ENCODE measurements around the gene SULT4A1. TPM values are rescaled to one million over a fixed set of nuclear protein-coding genes. Genes with fewer than 3 reads are reported as not detected.

The SULT4A1 gene
- total RNA-seq, 1 donor from 2014 or later, result not detected

DNA sequence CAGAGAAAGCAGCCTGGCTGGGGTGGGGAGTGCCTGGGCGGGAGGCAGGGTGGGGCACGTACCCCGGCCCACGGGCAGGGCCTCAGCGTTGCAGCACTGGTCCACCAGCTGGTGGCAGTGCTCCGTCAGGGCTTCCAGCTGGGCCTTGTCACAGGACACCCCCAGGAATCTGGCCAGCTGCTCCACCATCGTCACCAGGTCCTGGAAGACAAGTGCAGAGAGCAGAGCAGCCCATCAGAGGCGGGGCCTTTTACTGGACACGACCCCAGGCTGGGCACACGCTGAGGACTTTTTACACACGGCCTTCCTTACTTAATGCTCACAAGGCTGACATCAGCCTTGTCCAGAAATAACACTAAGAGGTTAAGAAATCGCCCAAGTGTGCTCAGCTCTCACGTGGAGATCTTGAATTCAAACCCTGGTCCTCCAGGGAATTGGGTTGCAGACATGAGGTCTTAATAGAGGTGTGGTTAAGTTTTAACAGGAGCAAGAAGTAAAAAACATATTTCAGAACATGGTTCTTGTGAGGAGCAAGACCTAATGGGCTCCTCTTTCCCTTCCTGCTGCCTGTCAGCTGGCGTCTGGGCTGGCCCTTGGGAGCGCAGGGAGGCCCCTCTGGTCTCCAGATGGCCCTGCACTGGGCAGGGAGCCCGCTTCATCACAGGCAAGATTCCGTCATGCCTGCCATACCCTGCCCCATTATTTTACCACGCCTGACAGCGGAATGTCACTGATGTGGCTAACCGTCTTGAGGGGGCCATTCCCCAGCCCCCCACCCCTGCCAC, 33.1 kb downstream of the SULT4A1 start:
- no peak for DNase-seq (ENCODE audit: low read depth in 2 of 2)

- DNase-seq (ENCODE audit: low read depth in 2 of 2), result no peak
Observed at GRCh38 chr22:43828725-43828997, 33.7 kb downstream of the SULT4A1 start.

GRCh38 chr22:43827926-43828724, 34.2 kb downstream of the SULT4A1 start:
- DNase-seq (ENCODE audit: low read depth in 2 of 2), result no peak

DNA sequence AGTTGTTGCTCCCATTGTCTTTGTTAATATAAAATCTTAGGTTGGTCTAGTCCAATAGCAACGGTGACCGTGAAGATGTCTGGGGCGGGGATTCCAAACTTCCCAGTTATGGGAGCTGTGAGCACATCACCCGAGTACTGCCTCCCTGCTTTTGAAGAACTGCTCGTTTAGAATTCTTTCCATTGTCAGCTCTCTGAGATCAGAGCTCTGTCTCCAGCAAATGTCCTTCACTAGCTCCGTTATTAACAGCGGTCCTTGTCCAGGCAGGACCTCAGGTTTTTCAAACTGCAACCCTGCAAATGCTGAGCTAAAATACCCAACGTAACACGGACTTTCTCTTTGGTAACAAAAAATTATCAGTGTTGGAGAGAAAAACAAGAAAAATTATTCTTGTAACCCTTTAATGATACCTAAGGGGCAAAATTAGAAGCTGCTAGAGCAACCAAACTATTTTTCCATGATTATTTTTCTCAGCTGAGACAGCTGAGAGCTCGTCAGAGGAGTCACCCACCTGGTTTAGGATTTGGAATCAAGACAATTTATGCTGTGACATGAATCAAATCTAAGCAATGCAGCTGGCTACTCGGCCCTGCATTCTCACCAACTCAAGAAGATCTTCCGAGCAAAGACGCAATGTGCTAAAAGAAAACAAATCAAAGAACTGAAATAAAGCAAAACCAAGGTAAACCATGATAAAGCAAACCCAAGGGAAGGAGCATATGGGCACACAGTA, 35.1 kb downstream of the SULT4A1 start:
- DNase-seq (ENCODE audit: low read depth in 2 of 2), result no peak

GRCh38 chr22:43826142-43827002, 35.9 kb downstream of the SULT4A1 start:
- DNase-seq (ENCODE audit: low read depth in 2 of 2), result peak; percentile 10 to 32

DNA sequence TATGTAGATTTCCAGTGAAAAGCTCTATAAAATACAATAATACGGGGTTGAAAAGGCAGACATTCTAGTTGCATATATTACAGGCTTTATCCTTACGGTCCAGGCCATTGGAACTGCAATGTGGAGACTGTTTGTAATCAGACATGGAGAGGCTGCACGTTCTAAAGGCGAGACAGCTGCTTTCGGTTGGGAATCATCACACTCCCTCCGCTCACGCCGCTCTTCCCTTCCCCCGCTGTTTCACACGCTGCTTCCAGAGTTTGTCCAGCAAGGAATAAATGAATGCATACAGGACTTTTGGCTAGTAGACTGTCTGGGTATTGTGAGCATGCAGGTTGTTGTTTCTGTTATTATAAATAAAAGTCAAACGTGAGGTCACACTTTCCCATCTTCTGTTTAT, 36.7 kb downstream of the SULT4A1 start:
- no peak for DNase-seq (ENCODE audit: low read depth in 2 of 2)

- no peak for DNase-seq (ENCODE audit: low read depth in 2 of 2)
Observed at GRCh38 chr22:43824724-43825420, 37.4 kb downstream of the SULT4A1 start.

DNA sequence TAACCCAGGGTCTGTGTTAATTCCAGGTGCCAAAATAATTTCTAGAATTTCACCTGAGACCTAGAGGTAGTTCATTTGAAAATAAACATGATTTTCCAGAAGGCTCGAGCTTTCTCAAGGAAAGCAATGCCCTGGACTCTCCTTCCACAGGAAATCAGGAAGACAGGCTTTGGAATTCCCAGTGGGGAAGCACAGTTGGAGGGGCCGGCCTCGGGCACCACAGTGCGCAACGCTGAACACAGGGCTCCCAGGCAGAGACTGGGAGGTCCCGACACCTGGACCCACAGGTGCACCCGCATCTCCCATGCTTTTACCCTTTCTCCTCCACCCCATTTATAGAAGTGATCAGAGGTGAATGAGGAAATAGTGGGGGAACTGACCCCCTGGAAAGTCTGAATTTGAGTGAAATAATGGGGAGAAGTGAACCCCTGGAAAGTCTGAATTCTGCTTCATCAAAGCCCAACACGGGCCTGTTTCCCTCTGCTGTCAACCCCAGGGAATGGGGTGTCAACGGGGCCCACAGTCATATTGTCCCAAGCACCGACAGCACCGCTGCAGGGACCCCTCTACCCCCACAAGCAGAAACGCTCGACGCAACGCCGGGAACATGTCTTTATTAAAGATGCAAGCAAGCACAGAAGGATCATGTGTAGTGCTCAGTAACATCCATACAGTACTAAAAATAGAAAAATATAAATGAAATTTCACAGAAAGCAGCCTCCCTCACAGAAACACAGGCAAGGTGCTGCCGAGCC, 38.2 kb downstream of the SULT4A1 start:
- no peak for DNase-seq (ENCODE audit: low read depth in 2 of 2)

GRCh38 chr22:43823353-43823908, 38.9 kb downstream of the SULT4A1 start:
- DNase-seq (ENCODE audit: low read depth in 2 of 2), result no peak

DNA sequence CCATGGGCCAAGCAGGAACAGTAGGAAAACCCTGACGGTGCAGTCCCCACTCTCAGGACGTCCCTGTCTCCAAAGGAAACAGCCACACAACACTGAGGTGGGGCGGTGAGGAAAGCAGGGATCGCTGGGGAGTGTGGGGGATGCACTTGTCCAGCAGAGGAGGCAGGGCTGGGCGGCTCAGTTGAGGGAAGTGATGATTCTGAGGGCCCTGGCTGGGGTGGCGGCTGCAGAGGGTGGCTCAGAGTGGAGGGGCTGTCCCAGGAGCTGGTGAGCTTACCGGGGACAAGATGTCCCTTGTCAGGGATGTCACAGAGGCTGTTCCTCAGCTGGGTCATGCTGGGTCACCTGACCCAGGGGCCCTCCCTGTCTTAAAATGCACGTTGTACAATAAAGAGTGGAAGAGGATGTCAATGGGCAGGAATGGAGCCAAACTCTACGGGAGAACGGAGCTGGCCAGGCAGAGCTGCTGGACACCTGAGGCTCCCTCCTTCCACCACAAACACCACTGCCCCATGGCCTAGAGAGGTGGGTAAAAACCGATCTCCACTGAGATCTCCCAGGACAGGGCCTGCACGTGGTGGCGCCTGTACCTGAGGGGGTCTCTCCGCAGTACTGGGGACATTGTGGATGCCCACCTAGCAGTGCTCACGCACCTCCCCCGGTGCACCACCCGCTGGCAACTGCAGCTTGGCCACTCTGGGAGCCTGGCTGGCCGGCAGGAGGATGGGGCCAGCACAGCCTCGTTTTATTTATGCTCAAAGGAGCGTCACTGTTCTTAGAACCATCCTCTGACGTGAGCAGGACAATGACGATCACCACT, 40.5 kb downstream of the SULT4A1 start:
- DNase-seq (ENCODE audit: low read depth in 2 of 2), result no peak

DNA sequence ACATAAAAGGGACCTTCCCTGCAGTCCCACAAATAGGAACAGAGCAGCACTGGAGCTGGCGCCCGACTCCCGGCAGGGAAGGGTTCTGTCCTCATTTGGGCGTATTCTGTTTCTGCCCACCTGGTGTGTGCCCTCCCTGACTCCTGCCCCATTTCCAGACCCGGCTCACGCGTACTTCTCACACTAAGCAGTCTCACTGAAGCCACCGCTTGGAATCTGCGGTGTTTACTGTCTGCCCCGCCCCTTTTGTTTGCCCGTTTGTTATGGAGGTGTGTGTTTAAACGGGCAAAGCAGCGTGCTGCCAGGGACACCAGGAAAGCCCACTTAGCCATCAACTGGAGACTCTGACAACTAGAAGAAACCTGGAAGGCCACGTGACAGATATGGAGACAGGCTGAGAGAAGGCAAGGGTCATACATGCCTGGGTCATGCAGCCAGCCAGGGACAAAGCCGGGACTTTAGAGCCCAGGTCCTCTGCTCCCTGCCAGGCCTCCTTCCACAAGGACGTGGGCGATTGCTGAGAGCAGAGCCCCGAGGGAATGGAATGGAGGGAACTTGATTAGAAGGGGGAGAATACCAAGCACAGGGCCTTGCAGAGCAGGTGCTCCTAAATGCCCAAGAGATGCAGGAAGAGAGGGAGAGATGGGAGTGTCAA, 41.5 kb downstream of the SULT4A1 start:
- no peak for DNase-seq (ENCODE audit: low read depth in 2 of 2)

DNA sequence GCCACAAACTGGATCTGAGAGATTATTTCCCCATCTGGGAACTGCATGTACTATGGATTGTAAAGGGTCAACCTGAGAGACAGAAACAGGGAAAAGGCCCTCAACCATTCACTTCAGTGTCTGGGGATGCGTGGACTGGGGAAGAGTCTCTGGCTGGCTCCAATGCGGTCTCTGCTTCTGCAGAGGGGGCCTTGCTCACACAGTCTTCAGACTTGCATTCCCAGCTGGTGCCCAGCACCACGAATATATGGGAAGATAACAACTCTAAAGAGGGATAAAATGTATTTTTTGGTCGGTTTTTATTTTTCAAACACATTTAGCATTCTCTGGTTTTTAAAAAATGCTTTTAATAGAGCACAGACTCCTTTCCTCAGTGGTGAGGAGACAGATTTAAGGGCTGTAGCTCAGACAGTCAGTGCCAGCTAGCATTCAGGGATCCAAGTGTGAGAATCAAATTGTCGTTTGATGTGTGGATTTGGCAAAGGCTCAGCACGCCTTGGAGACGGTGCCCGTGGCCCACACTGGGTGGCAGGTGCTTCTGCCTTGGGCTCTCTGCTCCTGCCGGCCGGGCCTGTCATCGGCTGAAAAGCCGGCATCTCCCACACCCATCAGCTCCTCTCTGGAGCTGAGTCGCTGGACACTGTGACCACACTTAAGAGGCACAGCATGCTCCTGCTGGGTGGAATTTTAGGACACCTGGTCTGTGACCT, 42.2 kb downstream of the SULT4A1 start:
- DNase-seq (ENCODE audit: low read depth in 2 of 2), result no peak

DNA sequence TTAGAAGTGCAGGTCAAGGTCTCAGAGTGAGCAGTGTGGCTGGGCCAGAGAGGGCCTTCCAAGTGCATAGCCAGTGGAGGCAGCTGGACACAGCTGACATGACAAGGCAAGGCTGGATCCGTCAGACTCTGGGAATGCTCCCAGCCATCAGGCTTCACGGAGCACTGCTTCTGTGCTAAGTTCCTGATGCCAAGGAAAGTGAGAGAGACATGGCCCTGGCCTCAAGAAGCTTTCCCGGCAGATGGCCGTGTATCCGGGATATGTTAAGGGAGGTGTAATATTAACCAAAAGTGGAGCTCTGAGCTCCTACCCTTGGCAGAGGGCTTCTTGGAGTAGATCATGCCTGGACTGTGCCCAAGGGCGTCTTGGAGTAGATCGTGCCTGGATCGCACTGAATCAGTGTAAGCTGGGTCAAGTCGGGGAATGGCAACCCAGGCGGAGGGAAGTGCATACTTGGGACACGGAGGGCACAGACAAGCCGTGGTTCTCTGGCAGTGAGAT, 42.8 kb downstream of the SULT4A1 start:
- DNase-seq (ENCODE audit: low read depth in 2 of 2), result no peak

DNA sequence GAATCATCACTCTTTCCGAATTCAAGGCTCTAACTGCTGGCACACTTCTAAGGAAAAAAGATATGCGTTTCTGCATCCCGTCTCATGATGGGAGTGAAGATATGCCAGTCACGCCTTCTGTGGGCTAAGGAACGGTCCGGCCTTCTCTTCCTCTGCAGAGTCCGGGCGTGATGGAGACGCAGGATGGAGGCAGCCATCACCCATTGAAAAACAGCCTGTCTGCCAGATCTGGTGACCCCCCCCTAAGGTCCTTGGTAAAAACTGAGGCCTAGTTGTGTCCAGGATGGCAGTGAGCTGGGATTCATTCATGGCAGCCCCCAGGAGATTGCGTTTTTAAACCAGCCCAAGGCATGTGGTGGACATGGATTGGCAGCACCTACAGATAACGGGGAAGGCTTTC, 43.3 kb downstream of the SULT4A1 start:
- no peak for DNase-seq (ENCODE audit: low read depth in 2 of 2)

GRCh38 chr22:43817402-43817801, 44.9 kb downstream of the SULT4A1 start:
- DNase-seq (ENCODE audit: low read depth in 2 of 2), result no peak

- DNase-seq (ENCODE audit: low read depth in 2 of 2), result no peak
Observed at GRCh38 chr22:43814264-43814663, 48.0 kb downstream of the SULT4A1 start.

DNA sequence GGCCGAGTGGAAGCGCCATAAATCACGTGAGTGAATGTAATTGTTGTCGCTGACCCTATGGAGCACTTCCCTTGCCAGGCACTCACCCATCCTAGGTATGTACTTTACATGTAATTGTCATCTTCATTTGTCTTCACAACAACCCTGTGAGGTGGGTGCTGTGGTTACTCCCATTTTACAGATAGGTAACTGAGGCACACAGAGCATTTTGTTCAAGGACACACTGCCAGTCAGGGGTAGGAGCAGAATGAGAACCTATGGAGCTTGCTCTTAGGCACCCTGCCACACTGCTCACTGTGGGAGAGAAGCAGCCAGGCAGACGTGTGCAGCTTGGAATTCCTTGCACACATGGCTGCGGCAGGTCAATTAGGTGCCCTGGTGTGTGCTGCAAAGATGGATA, 49.4 kb downstream of the SULT4A1 start:
- no peak for DNase-seq (ENCODE audit: low read depth in 2 of 2)

Measured in lung microvascular endothelial cell (primary cell).